HG03039 (cell line): ENCODE results near the gene EML3.
"Not testable (repeated sequence)": the region's sequence is repeated elsewhere in the genome, so short reads cannot be mapped to it uniquely, and the experiment has no call there.

Experiments used
- ATAC-seq: cut with Tn5 transposase; IDR thresholded peaks from one replicate; pipeline ENCODE4 v1.9.1; 2021; ENCODE audit warnings: mild to moderate bottlenecking, moderate library complexity; ENCODE audit not compliant: unreplicated experiment

EML3 gene

GRCh38 chr11:62612366-62613290, at the start of gene EML3, which contains the start of gene ROM1:
EML3 (minus strand) TSS chr11:62612775; CDS start chr11:62612457, 318 bp downstream.
ROM1 (plus strand) TSS chr11:62613257; CDS start chr11:62613282, 25 bp downstream.
- peak; percentile 56 for ATAC-seq

- ATAC-seq, result no peak
Measured at GRCh38 chr11:62656796-62657429, 44.3 kb upstream of the EML3 start.

GRCh38 chr11:62654297-62654696, 41.7 kb upstream of the EML3 start:
- ATAC-seq, result no peak

- no peak for ATAC-seq
Measured at GRCh38 chr11:62652161-62653006, 39.8 kb upstream of the EML3 start.

- not testable (repeated sequence) for ATAC-seq
Measured at GRCh38 chr11:62650283-62650682, 37.7 kb upstream of the EML3 start.

GRCh38 chr11:62649486-62649885, 36.9 kb upstream of the EML3 start:
- no peak for ATAC-seq

- ATAC-seq, result no peak
Measured at GRCh38 chr11:62648967-62649364, 36.4 kb upstream of the EML3 start.

- ATAC-seq, result no peak
Measured at GRCh38 chr11:62648185-62648966, 35.8 kb upstream of the EML3 start.

GRCh38 chr11:62647609-62648005, 35.0 kb upstream of the EML3 start:
- ATAC-seq, result no peak

GRCh38 chr11:62646825-62647608, 34.4 kb upstream of the EML3 start:
- no peak for ATAC-seq

GRCh38 chr11:62645946-62646824, 33.6 kb upstream of the EML3 start, which contains the start of gene GANAB:
GANAB (minus strand) TSS chr11:62646613; CDS start chr11:62646599, 14 bp downstream.
- ATAC-seq, result peak; percentile 83

GRCh38 chr11:62645671-62645945, 33.0 kb upstream of the EML3 start:
- no peak for ATAC-seq

- no peak for ATAC-seq
Measured at GRCh38 chr11:62644220-62644619, 31.6 kb upstream of the EML3 start.

GRCh38 chr11:62632492-62632891, 19.9 kb upstream of the EML3 start:
- ATAC-seq, result no peak

- ATAC-seq, result no peak
Measured at GRCh38 chr11:62627713-62628112, 15.1 kb upstream of the EML3 start.

GRCh38 chr11:62622476-62623089, 10.0 kb upstream of the EML3 start:
- ATAC-seq, result no peak

GRCh38 chr11:62621567-62622470, 9.2 kb upstream of the EML3 start, which contains the start of gene B3GAT3:
B3GAT3 (minus strand) TSS chr11:62621986; CDS start chr11:62621947, 39 bp downstream.
- ATAC-seq, result peak; percentile 88
